GM19240 (cell line): Measurements from ENCODE around the gene TTYH3.
A peak's percentile ranks its signal among the peaks of the same experiment; 100 is the strongest.

ENCODE experiments used
- DNase-seq: peaks from one replicate; pipeline ENCODE4 v3.0.0; 2011; ENCODE audit warnings: low spot score; ENCODE audit not compliant: insufficient read length

Gene TTYH3

GRCh38 chr7:2705371-2706096 is 73.7 kb downstream of the TTYH3 start:
- no peak for DNase-seq

- DNase-seq, result no peak
Observed at GRCh38 chr7:2706685-2707126, 74.9 kb downstream of the TTYH3 start.

GRCh38 chr7:2707481-2707880 is 75.7 kb downstream of the TTYH3 start:
- DNase-seq, result no peak

GRCh38 chr7:2708041-2708440 is 76.3 kb downstream of the TTYH3 start:
- DNase-seq, result no peak

GRCh38 chr7:2708547-2709310 is 76.9 kb downstream of the TTYH3 start:
- DNase-seq, result no peak

- DNase-seq, result peak; percentile 90
Observed at GRCh38 chr7:2709553-2710285, 77.9 kb downstream of the TTYH3 start.

GRCh38 chr7:2710286-2710655 is 78.5 kb downstream of the TTYH3 start:
- DNase-seq, result peak; percentile 67

- no peak for DNase-seq
Observed at GRCh38 chr7:2710901-2711551, 79.2 kb downstream of the TTYH3 start.

GRCh38 chr7:2711895-2712675 is 80.3 kb downstream of the TTYH3 start:
- no peak for DNase-seq

- DNase-seq, result no peak
Observed at GRCh38 chr7:2713370-2713769, 81.6 kb downstream of the TTYH3 start.

- no peak for DNase-seq
Observed at GRCh38 chr7:2713978-2714377, 82.2 kb downstream of the TTYH3 start.
